ENCODE measurements around the gene LRTM2.

LRTM2 gene

DNA sequence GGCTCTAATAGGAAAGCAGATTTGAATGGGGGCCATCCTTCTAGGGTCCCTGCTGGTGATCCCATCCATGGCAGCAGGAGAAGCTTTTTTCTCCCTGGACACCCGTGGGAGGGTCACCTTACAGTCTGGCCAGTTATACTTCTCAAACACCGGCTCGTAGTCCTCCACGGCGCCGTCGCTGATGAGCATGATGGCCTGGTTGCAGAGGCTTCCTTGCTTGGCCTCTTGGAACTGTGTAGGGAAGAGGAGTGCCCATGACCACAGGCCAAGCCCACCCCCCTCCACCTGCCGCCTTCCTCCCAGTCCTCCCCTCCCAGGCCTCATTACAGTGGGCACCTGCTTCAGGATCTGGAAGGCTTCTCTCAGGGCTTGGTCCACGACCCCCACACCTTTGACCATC, 64.3 kb downstream of the LRTM2 start:
- DNase-seq (ENCODE audit: low spot score), result no peak

DNA sequence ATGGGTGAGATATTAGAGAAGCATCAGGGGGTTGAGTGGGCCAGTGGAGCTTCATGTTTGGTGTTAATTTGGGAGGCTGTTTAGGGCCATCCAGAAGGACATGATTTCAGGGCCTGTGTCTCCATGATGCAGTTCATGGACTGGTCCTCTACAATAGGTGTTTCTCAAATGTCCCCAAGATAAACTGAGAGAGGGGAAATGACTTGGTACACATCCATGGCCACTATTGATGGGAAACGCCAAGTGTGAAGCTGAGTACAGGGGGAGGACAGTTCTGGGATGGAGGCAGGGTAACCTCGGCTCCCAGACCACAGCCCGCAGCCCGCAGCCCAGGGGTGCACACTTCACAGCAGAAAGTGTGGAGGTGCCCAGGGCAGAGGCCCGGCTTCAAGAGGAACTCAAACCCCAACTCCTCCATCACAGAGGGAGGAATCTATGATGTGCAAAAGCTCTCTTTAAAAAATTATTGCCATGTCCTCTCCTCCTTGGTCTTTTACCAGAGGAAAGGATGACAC, 64.8 kb downstream of the LRTM2 start:
- DNase-seq (ENCODE audit: low spot score), result no peak

DNA sequence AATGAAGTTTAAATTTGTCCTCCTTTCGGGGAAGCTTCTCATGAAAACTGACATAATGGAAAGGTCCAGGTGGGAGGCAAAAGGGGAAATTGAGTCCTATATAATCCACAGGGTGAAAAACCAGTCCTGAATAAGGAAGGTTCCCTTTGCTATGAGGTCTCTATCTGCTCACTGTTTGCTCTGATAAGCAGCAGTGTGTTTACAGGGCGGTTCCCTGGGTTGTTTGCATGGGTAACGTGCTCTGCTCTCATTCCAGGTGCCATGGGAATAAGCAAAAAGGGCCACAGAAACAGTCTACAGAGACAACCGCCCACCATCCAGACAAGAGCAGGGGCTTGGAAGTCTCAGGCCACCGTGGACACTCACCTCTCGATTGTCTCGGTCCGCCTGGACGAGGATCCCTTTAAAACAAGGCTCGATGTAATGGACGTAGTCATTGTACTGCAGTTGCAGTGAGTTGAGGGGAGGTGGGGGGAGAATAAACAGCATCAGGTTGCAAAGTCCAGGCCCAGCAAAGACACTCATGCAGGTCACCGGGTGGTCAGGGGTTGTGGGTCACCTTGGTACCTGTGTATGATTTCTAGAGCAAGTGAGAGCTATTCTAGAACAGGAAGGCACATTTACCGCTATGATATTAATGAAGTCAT, 65.4 kb downstream of the LRTM2 start:
- DNase-seq (ENCODE audit: low spot score), result no peak
